Tibial nerve (tissue), 4 donors: ENCODE data around the gene POGLUT2. TPM values are rescaled to one million over a fixed set of nuclear protein-coding genes. Genes with fewer than 3 reads are reported as not detected.

Source experiments
- DNase-seq, 2 donors: peaks; one replicate each; pipeline ENCODE4 v3.0.0-alpha.2; 2019; ENCODE audit warnings: low spot score in 2 of 2
- H3K27ac ChIP-seq, 4 donors: fragments of 200-600 bp; sonication (generic) in 3 of 4; one replicate each; pipeline ENCODE4 v1.5.1; 2017 to 2019; ENCODE audit warnings: mild to moderate bottlenecking in 1 of 4
- H3K27me3 ChIP-seq, 2 donors: fragments of 200-600 bp; sonication (generic) in 1 of 2; one replicate each; pipeline versions ENCODE4 v1.5.1 to v1.6.0; 2017 to 2019
- H3K36me3 ChIP-seq, 3 donors: fragments of 200-600 bp; sonication (generic); one replicate each; pipeline ENCODE4 v1.5.1; 2018 to 2019
- H3K4me1 ChIP-seq, 4 donors: fragments of 200-600 bp; sonication (generic) in 3 of 4; one replicate each; pipeline ENCODE4 v1.5.1; 2017 to 2019
- H3K4me3 ChIP-seq, 4 donors: fragments of 200-600 bp; sonication (generic) in 3 of 4; one replicate each; pipeline ENCODE4 v1.5.1; 2017 to 2019; ENCODE audit warnings: mild to moderate bottlenecking in 1 of 4, moderate library complexity in 1 of 4
- H3K9me3 ChIP-seq, 4 donors: fragments of 200-600 bp; sonication (generic) in 3 of 4; one replicate each; pipeline ENCODE4 v1.5.1; 2017 to 2019
- CTCF ChIP-seq, 5 experiments: fragments of 200-600 bp in 3 of 5; fragments of 450-650 bp in 2 of 5; sonication (generic) in 3 of 5; IDR thresholded peaks; one replicate each; pipeline ENCODE4 v1.5.1; 2016 to 2019; ENCODE audit warnings: antibody characterized with exemption in 5 of 5, mild to moderate bottlenecking in 3 of 5, moderate library complexity in 2 of 5
- EP300 ChIP-seq, 2 donors: sonication (generic); formaldehyde crosslinking; IDR thresholded peaks; one replicate each; pipeline ENCODE4 v1.6.1; 2017; ENCODE audit warnings: antibody characterized with exemption in 2 of 2, mild to moderate bottlenecking in 1 of 2
- POLR2A ChIP-seq, 2 donors: fragments of 450-650 bp; IDR thresholded peaks; one replicate each; pipeline ENCODE4 v1.6.1; 2017; ENCODE audit warnings: antibody characterized with exemption in 2 of 2, mild to moderate bottlenecking in 2 of 2, moderate library complexity in 2 of 2
- WGBS, 2 donors: methylation state at CpG; one replicate each; pipeline ENCODE4 v1.1.5; 2018; 5-methylcytosine and 5-hydroxymethylcytosine counted together
- total RNA-seq, 4 donors: library from RNA; depleted of rRNA; stranded (reverse); fragments of >200 nt; gene quantifications; one replicate each; pipeline ENCODE4 v1.1.0, GENCODE V29; 2016

POGLUT2 gene
- total RNA-seq, 4 donors from 2014 or later: 4.5 to 6.6 (median 6.0) TPM

- no peak for DNase-seq
- H3K36me3 ChIP-seq: peaks cover 0 to 44% (median 0%) of the 10 kb centered on the region in 3 donors
- 96 to 99% methylated on average over 3 of the region's 3 CpGs for WGBS, 2 donors
- TF ChIP-seq EP300 (IDR thresholded peaks at IDR 0.05) (no peak), CTCF (IDR thresholded peaks at IDR 0.05) (no peak), POLR2A (IDR thresholded peaks at IDR 0.05) (no peak)
- peaks cover 0 to under 1% (median 0%) of the 10 kb centered on the region in 4 donors for H3K4me1 ChIP-seq
- H3K27me3 ChIP-seq: no peaks in the 10 kb centered on the region
- H3K4me3 ChIP-seq: no peak overlapping the region
- H3K27ac ChIP-seq: no peak overlapping the region
- peaks cover 0 to 12% (median 4%) of the 10 kb centered on the region in 4 donors for H3K9me3 ChIP-seq
These were observed 8.9 kb upstream of the POGLUT2 start for GRCh38 chr13:102807699-102808098.

DNA sequence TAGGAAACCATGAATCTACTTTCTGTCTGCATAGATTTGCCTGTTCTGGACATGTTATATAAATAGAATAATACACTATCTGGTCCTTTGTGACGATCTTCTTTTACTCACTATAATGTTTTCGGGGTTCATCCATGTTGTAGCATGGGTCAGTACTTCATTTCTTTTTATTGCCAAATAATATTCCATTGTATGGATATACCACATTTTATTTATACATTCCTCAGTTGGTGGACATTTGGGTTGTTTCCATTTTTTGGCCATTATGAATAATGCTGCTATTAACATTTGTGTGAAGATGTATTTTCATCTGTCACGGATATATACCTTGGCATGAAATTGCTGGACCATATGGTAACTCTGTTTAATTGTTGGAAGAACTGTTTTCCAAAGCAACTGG, 6.9 kb upstream of the POGLUT2 start:
- no peak for TF ChIP-seq EP300 (IDR thresholded peaks at IDR 0.05)
- no peak for TF ChIP-seq POLR2A (IDR thresholded peaks at IDR 0.05)
- Histone ChIP-seq H3K4me3 (no peak overlapping the region), H3K27ac (no peak overlapping the region), H3K27me3 (no peaks in the 10 kb centered on the region), H3K4me1 (peaks cover 0 to 21% (median 0%) of the 10 kb centered on the region in 4 donors), H3K36me3 (peaks cover 0 to 28% (median 0%) of the 10 kb centered on the region in 3 donors), H3K9me3 (peaks cover 0 to 2% (median 0%) of the 10 kb centered on the region in 4 donors)
- DNase-seq: no peak
- 97 to 98% methylated on average over 3 of the region's 3 CpGs for WGBS, 2 donors

DNA sequence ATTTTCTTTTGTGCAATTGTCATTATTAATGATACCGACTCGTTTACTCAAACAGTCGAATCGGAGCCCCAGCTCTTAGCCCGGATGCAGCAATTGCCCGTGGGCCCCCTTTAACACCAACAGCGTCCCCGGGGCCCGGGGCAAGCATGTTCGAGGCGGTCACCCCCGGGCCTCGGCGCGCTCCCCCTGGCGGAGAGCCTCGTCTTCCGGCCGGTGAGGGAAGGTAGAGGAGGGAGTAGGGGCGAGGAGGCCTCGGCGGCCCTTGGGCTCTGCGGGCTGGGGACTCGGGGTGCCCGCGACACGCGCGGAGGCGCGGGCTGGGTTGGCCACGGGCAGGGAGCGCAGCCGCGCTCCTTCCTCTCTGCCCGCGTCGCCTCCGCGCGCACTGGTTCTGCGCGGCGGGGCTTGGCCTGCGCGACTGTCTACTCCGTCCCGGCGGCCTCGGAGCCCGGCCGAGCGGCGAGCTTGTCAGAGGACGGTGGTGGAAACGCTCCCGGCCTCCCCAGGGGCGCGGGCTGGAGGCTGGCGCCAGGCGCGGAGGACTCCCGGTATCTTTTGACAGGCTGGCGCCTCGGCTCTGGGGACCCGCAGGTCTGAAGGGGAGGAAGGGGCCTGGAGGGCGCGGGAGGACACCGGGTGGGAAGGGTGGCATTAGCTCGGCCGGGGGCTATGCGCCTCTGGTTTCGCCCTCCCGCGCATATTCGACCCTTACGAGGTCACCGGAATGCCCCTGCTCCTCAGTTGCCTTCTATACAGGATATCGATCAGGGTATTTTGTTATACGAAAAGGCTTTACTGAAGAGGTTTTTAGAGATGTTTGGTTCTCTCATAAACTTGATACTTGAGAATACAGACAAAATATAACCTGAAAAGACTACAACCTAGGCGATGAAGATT, 1.6 kb upstream of the POGLUT2 start:
- peak; percentile 61 to 63 for DNase-seq

DNA sequence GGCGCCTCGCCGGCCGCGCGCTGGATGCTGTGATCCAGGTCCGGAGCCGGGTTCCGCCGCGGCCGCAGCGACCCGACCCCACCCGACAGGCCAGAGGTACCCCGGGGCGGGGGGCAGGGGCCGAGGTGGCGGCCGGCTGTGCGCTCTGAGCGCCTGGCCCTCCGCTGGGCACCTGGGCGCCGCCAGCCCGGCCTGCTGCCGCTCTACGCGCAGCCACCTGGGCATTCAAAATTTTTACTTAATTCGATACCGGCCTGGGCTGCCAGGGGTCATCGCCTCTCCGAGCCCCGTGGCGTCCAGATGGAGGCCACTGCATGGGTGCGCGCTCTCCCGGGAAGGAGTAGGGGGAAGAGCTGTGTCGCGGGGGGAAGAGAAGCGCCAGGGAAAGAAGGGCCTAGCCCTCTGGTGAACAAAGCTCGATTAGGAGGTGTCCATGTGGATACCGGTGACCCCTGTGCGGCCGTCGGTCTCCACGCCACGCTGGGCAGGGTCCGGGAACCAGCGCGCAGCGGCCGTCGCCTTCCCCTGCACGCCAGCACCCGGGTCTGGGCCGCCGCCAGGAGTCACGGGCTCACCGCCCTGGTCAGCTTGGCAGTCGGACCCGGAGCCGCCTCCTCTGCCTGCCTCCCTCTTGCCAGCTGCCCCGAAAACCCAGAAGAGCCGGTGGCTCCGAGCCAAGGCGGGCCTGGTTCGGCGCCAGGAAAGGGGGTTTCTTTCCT, 809 bp upstream of the POGLUT2 start:
- no peak for DNase-seq
- Histone ChIP-seq H3K4me3 (peak overlapping the region; percentile 57 to 98 (median 84)), H3K36me3 (peaks cover 0 to 10% (median 0%) of the 10 kb centered on the region in 3 donors), H3K4me1 (peaks cover 0 to 31% (median 3%) of the 10 kb centered on the region in 4 donors), H3K27ac (peak overlapping the region; percentile 6 to 88 (median 78)), H3K9me3 (no peaks in the 10 kb centered on the region), H3K27me3 (no peaks in the 10 kb centered on the region)
- 1% methylated on average over 46 to 55 of the region's 69 CpGs for WGBS, 2 donors
- TF ChIP-seq CTCF (IDR thresholded peaks at IDR 0.05) (no peak), EP300 (IDR thresholded peaks at IDR 0.05) (no peak), POLR2A (IDR thresholded peaks at IDR 0.05) (no peak)

More for the DNA sequence above, 1.6 kb upstream of the POGLUT2 start:
- no peaks in the 10 kb centered on the region for H3K27me3 ChIP-seq
- H3K9me3 ChIP-seq: no peaks in the 10 kb centered on the region
- H3K36me3 ChIP-seq: peaks cover 0 to 8% (median 0%) of the 10 kb centered on the region in 3 donors
- peak overlapping the region; percentile 57 to 98 (median 84) for H3K4me3 ChIP-seq
- TF ChIP-seq CTCF (IDR thresholded peaks at IDR 0.05): peak; percentile 65 to 83 (median 73)
- no peak for TF ChIP-seq POLR2A (IDR thresholded peaks at IDR 0.05)
- TF ChIP-seq EP300 (IDR thresholded peaks at IDR 0.05): peak in 1 of 2 donors; percentile 54
- 2 to 3% methylated on average over 37 to 50 of the region's 81 CpGs for WGBS, 2 donors
- H3K4me1 ChIP-seq: peaks cover 0 to 31% (median 3%) of the 10 kb centered on the region in 4 donors
- H3K27ac ChIP-seq: peak overlapping the region in 3 of 4 donors; percentile 77 to 88 (median 80)

GRCh38 chr13:102793611-102794355, 5.0 kb downstream of the POGLUT2 start:
- H3K4me1 ChIP-seq: peaks cover 0 to 10% (median 3%) of the 10 kb centered on the region in 4 donors
- TF ChIP-seq EP300 (IDR thresholded peaks at IDR 0.05) (no peak), CTCF (IDR thresholded peaks at IDR 0.05) (no peak), POLR2A (IDR thresholded peaks at IDR 0.05) (no peak)
- no peaks in the 10 kb centered on the region for H3K9me3 ChIP-seq
- H3K4me3 ChIP-seq: no peak overlapping the region
- DNase-seq: no peak
- 86 to 90% methylated on average over 9 of the region's 9 CpGs for WGBS, 2 donors
- no peak overlapping the region for H3K27ac ChIP-seq
- H3K27me3 ChIP-seq: no peaks in the 10 kb centered on the region
- peaks cover 0 to 57% (median 1%) of the 10 kb centered on the region in 3 donors for H3K36me3 ChIP-seq
